Stimulated activated CD4-positive, alpha-beta T cell treated with anti-CD3 and anti-CD28 coated beads, Interleukin-4, amount 100 ng/mL, for 24 hours (primary cell): ENCODE results near the gene ROR1.

ENCODE experiments used
- DNase-seq: peaks from one replicate; pipeline ENCODE4 v3.0.0-alpha.2; 2020

Gene ROR1

GRCh38 chr1:63983391-63984256 lies 209.8 kb downstream of the ROR1 start:
- DNase-seq = no peak

- no peak for DNase-seq
Measured at GRCh38 chr1:63984257-63984929, 210.6 kb downstream of the ROR1 start.

GRCh38 chr1:63984930-63985290 lies 211.1 kb downstream of the ROR1 start:
- DNase-seq = no peak

- no peak for DNase-seq
Measured at GRCh38 chr1:63987014-63987627, 213.3 kb downstream of the ROR1 start.

GRCh38 chr1:63987628-63988024 lies 213.8 kb downstream of the ROR1 start:
- DNase-seq = no peak

GRCh38 chr1:63988941-63989340 lies 215.1 kb downstream of the ROR1 start:
- DNase-seq = no peak

GRCh38 chr1:63991685-63992084 lies 217.9 kb downstream of the ROR1 start:
- no peak for DNase-seq

- no peak for DNase-seq
Measured at GRCh38 chr1:64000021-64000420, 226.2 kb downstream of the ROR1 start.

GRCh38 chr1:64001038-64001437 lies 227.2 kb downstream of the ROR1 start:
- DNase-seq = no peak

GRCh38 chr1:64004451-64005025 lies 230.7 kb downstream of the ROR1 start:
- DNase-seq = no peak

GRCh38 chr1:64005801-64006200 lies 232.0 kb downstream of the ROR1 start:
- no peak for DNase-seq

GRCh38 chr1:64006276-64007051 lies 232.6 kb downstream of the ROR1 start:
- DNase-seq = no peak

- DNase-seq = no peak
Measured at GRCh38 chr1:64010316-64010715, 236.5 kb downstream of the ROR1 start.

- DNase-seq = no peak
Measured at GRCh38 chr1:64013395-64013794, 239.6 kb downstream of the ROR1 start.

- no peak for DNase-seq
Measured at GRCh38 chr1:64019818-64020217, 246.0 kb downstream of the ROR1 start.

GRCh38 chr1:64021066-64021465 lies 247.2 kb downstream of the ROR1 start:
- no peak for DNase-seq

GRCh38 chr1:64025051-64025450 lies 251.2 kb downstream of the ROR1 start:
- DNase-seq = no peak

GRCh38 chr1:64029037-64029436 lies 255.2 kb downstream of the ROR1 start:
- DNase-seq = no peak

- DNase-seq = no peak
Measured at GRCh38 chr1:64030411-64030810, 256.6 kb downstream of the ROR1 start.

- DNase-seq = no peak
Measured at GRCh38 chr1:64031236-64031635, 257.4 kb downstream of the ROR1 start.

GRCh38 chr1:64033667-64034220 lies 259.9 kb downstream of the ROR1 start:
- DNase-seq = no peak

GRCh38 chr1:64036549-64036948 lies 262.7 kb downstream of the ROR1 start:
- DNase-seq = no peak

GRCh38 chr1:64038119-64038518 lies 264.3 kb downstream of the ROR1 start:
- DNase-seq = no peak
